OCI-LY7 (cell line): ENCODE measurements around the gene XYLT1. TPM values are rescaled to one million over a fixed set of nuclear protein-coding genes. Genes with fewer than 3 reads are reported as not detected.

Experiments
- BruUV-seq: library from RNA; stranded (reverse); fragments of 400-500 nt; replicated peaks from 2 replicates; lab custom pipeline; 2021; lab: Mats Ljungman, UMichigan
- CTCF ChIA-PET: fragments of 300-600 bp; sonication (Branson Sonifier 250); formaldehyde crosslinking; loops from one replicate; lab custom pipeline; 2022; ENCODE audit warnings: antibody characterized with exemption; ENCODE audit not compliant: unreplicated experiment; lab: Charles Lee
- POLR2A ChIA-PET: fragments of 300-600 bp; sonication (Branson Sonifier 250); formaldehyde crosslinking; loops from one replicate; lab custom pipeline; 2022; ENCODE audit warnings: antibody characterized with exemption; lab: Charles Lee
- DNase-seq: peaks from one replicate; pipeline ENCODE4 v3.0.0-alpha.2; 2015; ENCODE audit warnings: low spot score
- H2AFZ ChIP-seq: fragments of 200-600 bp; sonication (generic), shearing (Covaris generic); 2 replicates; pipeline ENCODE4 v1.6.1; 2014; ENCODE audit warnings: mild to moderate bottlenecking, antibody characterized with exemption, low read length, moderate library complexity
- H3K27ac ChIP-seq: fragments of 200-600 bp; sonication (generic); 2 replicates; pipeline ENCODE4 v1.5.1; 2014; ENCODE audit warnings: mixed run types, low read depth, mild to moderate bottlenecking, moderate library complexity, low read length, inconsistent platforms; ENCODE audit not compliant: poor library complexity, severe bottlenecking
- H3K36me3 ChIP-seq: fragments of 200-600 bp; sonication (generic); 2 replicates; pipeline ENCODE4 v1.6.1; 2014; ENCODE audit warnings: mild to moderate bottlenecking, antibody characterized with exemption, low read length, moderate library complexity, mixed read lengths; ENCODE audit not compliant: insufficient read depth
- H3K4me1 ChIP-seq: fragments of 200-600 bp; sonication (generic); 2 replicates; pipeline ENCODE4 v1.5.1; 2014; ENCODE audit warnings: mild to moderate bottlenecking, low read length; ENCODE audit not compliant: insufficient read depth, poor library complexity, severe bottlenecking
- H3K4me2 ChIP-seq: fragments of 200-600 bp; sonication (generic); 2 replicates; pipeline ENCODE4 v1.6.1; 2014; ENCODE audit warnings: mild to moderate bottlenecking, low read length
- H3K4me3 ChIP-seq: fragments of 200-600 bp; sonication (generic); 2 replicates; pipeline ENCODE4 v1.5.1; 2014; ENCODE audit warnings: mild to moderate bottlenecking, low read depth, low read length; ENCODE audit not compliant: poor library complexity, severe bottlenecking
- H3K79me2 ChIP-seq: fragments of 200-600 bp; sonication (generic); 2 replicates; pipeline ENCODE4 v1.6.1; 2016; ENCODE audit warnings: low read depth, mild to moderate bottlenecking, low read length, moderate library complexity, mixed read lengths; ENCODE audit not compliant: insufficient read depth
- H3K9me2 ChIP-seq: fragments of 200-600 bp; sonication (generic); 2 replicates; pipeline ENCODE4 v1.6.1; 2016; ENCODE audit warnings: mild to moderate bottlenecking, low read length, mixed read lengths; ENCODE audit not compliant: insufficient read depth
- H3K9me3 ChIP-seq: fragments of 200-600 bp; sonication (generic); 2 replicates; pipeline ENCODE4 v1.6.1; 2014; ENCODE audit warnings: mild to moderate bottlenecking, mixed run types, low read length, mixed read lengths
- H4K20me1 ChIP-seq: fragments of 200-600 bp; sonication (generic); 2 replicates; pipeline ENCODE4 v1.6.1; 2014; ENCODE audit warnings: mild to moderate bottlenecking, antibody characterized with exemption, low read length, moderate library complexity, mixed read lengths; ENCODE audit not compliant: insufficient read depth
- EZH2phosphoT487 ChIP-seq: fragments of 200-600 bp; sonication (generic); IDR thresholded peaks from 2 replicates; pipeline ENCODE4 v1.6.1; 2018; ENCODE audit warnings: low read depth, borderline replicate concordance, mild to moderate bottlenecking, mixed run types, antibody characterized with exemption, low read length, moderate library complexity, mixed read lengths
- intact Hi-C: fragments of 100-400 bp; cut with micrococcal nuclease; formaldehyde crosslinking; loops from one replicate; pipeline ENCODE4 v1.10.0; 2022; ENCODE audit not compliant: unreplicated experiment
- total RNA-seq, 2 experiments: library from RNA; depleted of rRNA in 1 of 2; stranded (reverse); fragments of >200 nt in 1 of 2; shearing (Covaris generic) in 1 of 2; gene quantifications; 2 replicates each; pipeline ENCODE4 v1.2.3, GENCODE V29; 2014 to 2022
- TF ChIP-seq, protein P1 (sequence below): fragments of 200-600 bp; sonication (generic); conservative IDR thresholded peaks from 2 replicates; pipeline ENCODE4 v1.5.1; 2014; ENCODE audit warnings: mild to moderate bottlenecking, antibody characterized with exemption, low read length, moderate library complexity, mixed read lengths

Gene XYLT1
- total RNA-seq, 2 experiments from 2014 or later, result 36.3 to 50.0 TPM

DNA sequence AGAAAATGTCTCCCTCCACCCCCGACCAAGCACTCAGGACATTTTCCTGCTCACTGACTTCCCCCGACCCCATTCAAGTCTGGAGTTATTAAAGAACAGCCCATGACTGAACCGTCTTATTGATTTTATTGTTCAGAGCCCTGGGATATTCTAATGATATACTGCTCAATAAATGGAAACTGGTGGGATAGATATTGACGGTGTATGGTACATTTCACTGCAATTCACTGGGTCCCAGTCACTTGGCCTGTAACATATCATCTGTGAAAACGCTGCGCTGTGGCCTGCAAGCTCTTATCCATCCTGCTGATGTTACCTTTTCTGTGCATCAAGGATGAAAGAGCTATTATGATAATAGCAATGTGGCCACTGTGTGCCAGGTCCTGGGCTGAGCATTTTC is 258.2 kb downstream of the XYLT1 start:
- BruUV-seq, result no TSS peak
- Histone ChIP-seq H3K27ac (no peak overlapping the region), H3K36me3 (peaks cover 17% of the 10 kb centered on the region), H3K4me1 (peaks cover 10% of the 10 kb centered on the region), H2AFZ (no peak overlapping the region), H3K9me2 (no peaks in the 10 kb centered on the region), H3K79me2 (no peaks in the 10 kb centered on the region), H3K4me3 (no peak overlapping the region), H3K9me3 (no peaks in the 10 kb centered on the region), H3K4me2 (no peak overlapping the region), H4K20me1 (0 out of 2 replicates have a peak, but pooled peaks cover 7% of the 10 kb centered on the region)
- intact Hi-C loops, result loop anchor here (1.0 to 10.0 kb wide), 3 partner anchors 90 to 362 kb away; partner anchors contain the start of gene XYLT1
- ChIA-PET POLR2A (no interaction called here), CTCF (no interaction called here)
- no peak for DNase-seq
- TF ChIP-seq, protein P1, sequence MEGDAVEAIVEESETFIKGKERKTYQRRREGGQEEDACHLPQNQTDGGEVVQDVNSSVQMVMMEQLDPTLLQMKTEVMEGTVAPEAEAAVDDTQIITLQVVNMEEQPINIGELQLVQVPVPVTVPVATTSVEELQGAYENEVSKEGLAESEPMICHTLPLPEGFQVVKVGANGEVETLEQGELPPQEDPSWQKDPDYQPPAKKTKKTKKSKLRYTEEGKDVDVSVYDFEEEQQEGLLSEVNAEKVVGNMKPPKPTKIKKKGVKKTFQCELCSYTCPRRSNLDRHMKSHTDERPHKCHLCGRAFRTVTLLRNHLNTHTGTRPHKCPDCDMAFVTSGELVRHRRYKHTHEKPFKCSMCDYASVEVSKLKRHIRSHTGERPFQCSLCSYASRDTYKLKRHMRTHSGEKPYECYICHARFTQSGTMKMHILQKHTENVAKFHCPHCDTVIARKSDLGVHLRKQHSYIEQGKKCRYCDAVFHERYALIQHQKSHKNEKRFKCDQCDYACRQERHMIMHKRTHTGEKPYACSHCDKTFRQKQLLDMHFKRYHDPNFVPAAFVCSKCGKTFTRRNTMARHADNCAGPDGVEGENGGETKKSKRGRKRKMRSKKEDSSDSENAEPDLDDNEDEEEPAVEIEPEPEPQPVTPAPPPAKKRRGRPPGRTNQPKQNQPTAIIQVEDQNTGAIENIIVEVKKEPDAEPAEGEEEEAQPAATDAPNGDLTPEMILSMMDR, result no peak
- no peak for TF ChIP-seq EZH2phosphoT487

DNA sequence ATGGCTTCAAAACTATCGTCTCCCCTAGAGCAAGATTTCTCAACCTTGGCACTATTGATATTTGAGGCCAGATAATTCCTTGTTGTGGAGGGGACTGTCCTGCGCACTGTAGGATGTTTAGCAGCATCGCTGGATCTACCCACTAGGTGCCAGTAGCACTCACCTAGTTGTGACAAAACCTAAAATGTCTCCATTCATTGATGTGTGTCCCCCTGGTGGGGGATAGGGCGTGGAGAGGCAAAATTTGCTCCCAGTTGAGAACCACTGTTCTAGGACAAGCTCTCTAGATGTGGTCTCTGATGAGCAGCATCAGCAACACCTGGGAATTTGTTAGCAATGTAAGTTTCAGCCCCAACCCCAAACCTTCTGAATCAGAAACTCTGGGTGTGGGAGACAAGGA is 259.0 kb downstream of the XYLT1 start:
- POLR2A ChIA-PET, result no interaction called here
- Histone ChIP-seq H2AFZ (no peak overlapping the region), H3K36me3 (peaks cover 14% of the 10 kb centered on the region), H3K4me3 (no peak overlapping the region), H3K9me3 (no peaks in the 10 kb centered on the region), H3K27ac (no peak overlapping the region), H4K20me1 (0 out of 2 replicates have a peak, but pooled peaks cover 7% of the 10 kb centered on the region), H3K9me2 (no peaks in the 10 kb centered on the region), H3K4me1 (peaks cover 10% of the 10 kb centered on the region), H3K4me2 (no peak overlapping the region), H3K79me2 (no peaks in the 10 kb centered on the region)
- intact Hi-C loops, result loop anchor here (1.0 to 10.0 kb wide), 3 partner anchors 91 to 363 kb away; partner anchors contain the start of gene XYLT1
- peak; percentile 77 for DNase-seq
- CTCF ChIA-PET, result interaction anchor here (1.4 kb wide), 1 partner anchor 257 kb away, joined by 4 read pairs; no protein-coding TSS in a partner anchor
- TF ChIP-seq, protein P1, result peak; percentile 89
- no peak for TF ChIP-seq EZH2phosphoT487
- no TSS peak for BruUV-seq

DNA sequence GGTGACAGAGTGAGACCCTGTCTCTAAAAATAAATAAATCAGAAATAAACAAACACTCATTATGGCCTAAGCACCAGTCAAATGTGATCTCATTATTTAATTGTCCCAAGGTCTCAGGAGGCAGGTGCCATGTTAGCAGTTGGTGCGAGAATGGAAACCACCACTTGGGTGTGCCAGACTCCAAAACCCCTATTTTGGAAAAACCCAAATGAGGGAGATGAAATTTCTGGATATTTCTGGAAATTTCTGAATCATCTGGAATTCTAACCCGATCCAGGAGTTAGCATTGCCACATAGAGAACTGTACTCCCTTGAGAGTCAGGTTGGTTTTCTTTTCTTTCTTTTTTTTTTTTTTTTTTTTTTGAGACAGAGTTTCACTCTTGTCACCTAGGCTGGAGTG is 264.0 kb downstream of the XYLT1 start:
- Histone ChIP-seq H3K79me2 (no peaks in the 10 kb centered on the region), H3K9me3 (no peaks in the 10 kb centered on the region), H3K27ac (no peak overlapping the region), H3K4me2 (no peak overlapping the region), H2AFZ (no peak overlapping the region), H3K4me3 (no peak overlapping the region), H3K4me1 (peaks cover 17% of the 10 kb centered on the region), H3K9me2 (no peaks in the 10 kb centered on the region), H3K36me3 (no peaks in the 10 kb centered on the region), H4K20me1 (0 out of 2 replicates have a peak, but pooled peaks cover 7% of the 10 kb centered on the region)
- no peak for DNase-seq
- BruUV-seq, result no TSS peak
- intact Hi-C loops, result no loop called here
- TF ChIP-seq, protein P1, result peak; percentile 40
- TF ChIP-seq EZH2phosphoT487, result no peak
- ChIA-PET POLR2A (no interaction called here), CTCF (no interaction called here)
